CD4-positive, alpha-beta memory T cell (primary cell): ENCODE data around the gene FBN2. TPM values are rescaled to one million over a fixed set of nuclear protein-coding genes. Genes with fewer than 3 reads are reported as not detected.

Experiments used
- CTCF ChIA-PET: fragments of 350-600 bp; sonication (Branson Sonifier 250); formaldehyde crosslinking; loops from one replicate; lab custom pipeline; 2021; ENCODE audit warnings: inconsistent platforms; ENCODE audit not compliant: partially characterized antibody; lab: Charles Lee
- POLR2A ChIA-PET: fragments of 350-600 bp; sonication (Branson Sonifier 250); formaldehyde crosslinking; loops from one replicate; lab custom pipeline; 2021; ENCODE audit not compliant: partially characterized antibody; lab: Charles Lee
- DNase-seq, 5 donors: peaks; one replicate each; pipeline versions ENCODE4 v3.0.0 to v3.0.0-alpha.2; 2020 to 2022; ENCODE audit warnings: mixed read lengths in 1 of 5
- H3K27ac ChIP-seq: one replicate; pipeline ENCODE4 v1.7.0; 2013; ENCODE audit warnings: low read depth, low read length
- H3K27me3 ChIP-seq: 2 replicates; pipeline ENCODE4 v1.7.0; 2013; ENCODE audit warnings: mild to moderate bottlenecking, low read length, moderate library complexity; ENCODE audit not compliant: insufficient read depth
- H3K36me3 ChIP-seq: 2 replicates; pipeline ENCODE4 v1.7.0; 2013; ENCODE audit warnings: mild to moderate bottlenecking, low read length, moderate library complexity; ENCODE audit not compliant: insufficient read depth
- H3K4me1 ChIP-seq: 2 replicates; pipeline ENCODE4 v1.7.0; 2013; ENCODE audit warnings: mild to moderate bottlenecking, low read length, moderate library complexity; ENCODE audit not compliant: insufficient read depth
- H3K4me3 ChIP-seq, 2 donors: one replicate each; pipeline ENCODE4 v1.7.0; 2013; ENCODE audit warnings: low read length in 2 of 2, mild to moderate bottlenecking in 1 of 2
- H3K9me3 ChIP-seq, 2 donors: one replicate each; pipeline ENCODE4 v1.7.0; 2013; ENCODE audit warnings: low read length in 2 of 2, control low read depth in 1 of 2; ENCODE audit not compliant: control insufficient read depth in 1 of 2
- H3K27ac Mint-ChIP-seq, 7 donors: one replicate each; pipeline ENCODE4 v1.8.0; 2020 to 2021; ENCODE audit warnings: mixed read lengths in 7 of 7, mild to moderate bottlenecking in 6 of 7, inconsistent platforms in 3 of 7, moderate library complexity in 3 of 7
- H3K27me3 Mint-ChIP-seq, 2 donors: one replicate each; pipeline ENCODE4 v1.8.0; 2020 to 2021; ENCODE audit warnings: mixed read lengths in 2 of 2
- H3K36me3 Mint-ChIP-seq, 2 donors: one replicate each; pipeline ENCODE4 v1.8.0; 2020 to 2021; ENCODE audit warnings: mixed read lengths in 2 of 2, inconsistent platforms in 1 of 2, mild to moderate bottlenecking in 1 of 2
- H3K4me1 Mint-ChIP-seq, 4 donors: one replicate each; pipeline ENCODE4 v1.8.0; 2020 to 2021; ENCODE audit warnings: mixed read lengths in 4 of 4, mild to moderate bottlenecking in 1 of 4
- H3K4me3 Mint-ChIP-seq, 8 donors: one replicate each; pipeline ENCODE4 v1.8.0; 2020 to 2021; ENCODE audit warnings: mixed read lengths in 8 of 8, mild to moderate bottlenecking in 7 of 8, moderate library complexity in 6 of 8, inconsistent platforms in 3 of 8
- H3K9me3 Mint-ChIP-seq, 8 donors: one replicate each; pipeline ENCODE4 v1.8.0; 2020 to 2021; ENCODE audit warnings: mixed read lengths in 8 of 8, mild to moderate bottlenecking in 5 of 8, inconsistent platforms in 3 of 8, moderate library complexity in 1 of 8
- intact Hi-C: fragments of 100-400 bp; cut with micrococcal nuclease; formaldehyde crosslinking; loops from one replicate; pipeline ENCODE4 v1.15.1; 2023
- polyA plus RNA-seq, 2 donors: library from polyadenylated mRNA; unstranded; fragments of 300-500 nt; fragmentation: Illumina TruSeq; gene quantifications; one replicate each; pipeline ENCODE4 v1.2.3, GENCODE V29; 2021
- total RNA-seq, 2 experiments: library from RNA; stranded (reverse); gene quantifications; one replicate each; pipeline ENCODE4 v1.2.3, GENCODE V29; 2021

Gene FBN2
- total and polyA plus RNA-seq, 4 experiments from 2014 or later, result 0.15 to 0.30 TPM; not detected in 2

- Mint-ChIP-seq H3K27ac (no peak overlapping the region), H3K4me1 (no peaks in the 10 kb centered on the region), H3K27me3 (no peaks in the 10 kb centered on the region), H3K9me3 (peaks cover 0 to 23% (median 10%) of the 10 kb centered on the region in 8 donors), H3K36me3 (no peaks in the 10 kb centered on the region), H3K4me3 (no peak overlapping the region)
- no peaks in the 10 kb centered on the region for H3K36me3 ChIP-seq
- H3K27me3 ChIP-seq, result no peaks in the 10 kb centered on the region
- no peaks in the 10 kb centered on the region for H3K9me3 ChIP-seq
- no peaks in the 10 kb centered on the region for H3K4me1 ChIP-seq
- no peak overlapping the region for H3K4me3 ChIP-seq
- ChIA-PET CTCF (no interaction called here), POLR2A (no interaction called here)
- intact Hi-C loops, result no loop called here
- DNase-seq, result no peak
- H3K27ac ChIP-seq, result no peak overlapping the region
Measured at GRCh38 chr5:128498844-128499455, 39.1 kb downstream of the FBN2 start.

- POLR2A ChIA-PET, result no interaction called here
- Mint-ChIP-seq H3K9me3 (peaks cover 0 to 23% (median 6%) of the 10 kb centered on the region in 8 donors), H3K27me3 (no peaks in the 10 kb centered on the region), H3K4me1 (no peaks in the 10 kb centered on the region), H3K4me3 (no peak overlapping the region), H3K27ac (no peak overlapping the region), H3K36me3 (no peaks in the 10 kb centered on the region)
- H3K27ac ChIP-seq, result no peak overlapping the region
- intact Hi-C loops, result no loop called here
- no peaks in the 10 kb centered on the region for H3K27me3 ChIP-seq
- H3K36me3 ChIP-seq, result no peaks in the 10 kb centered on the region
- CTCF ChIA-PET, result no interaction called here
- H3K4me3 ChIP-seq, result no peak overlapping the region
- H3K4me1 ChIP-seq, result no peaks in the 10 kb centered on the region
- H3K9me3 ChIP-seq, result no peaks in the 10 kb centered on the region
- DNase-seq, result no peak
Measured at GRCh38 chr5:128494516-128494915, 43.5 kb downstream of the FBN2 start.

GRCh38 chr5:128493657-128494329, 44.3 kb downstream of the FBN2 start:
- Mint-ChIP-seq H3K27me3 (no peaks in the 10 kb centered on the region), H3K4me3 (no peak overlapping the region), H3K4me1 (no peaks in the 10 kb centered on the region), H3K36me3 (no peaks in the 10 kb centered on the region), H3K27ac (no peak overlapping the region), H3K9me3 (peaks cover 0 to 23% (median 6%) of the 10 kb centered on the region in 8 donors)
- ChIA-PET POLR2A (no interaction called here), CTCF (no interaction called here)
- H3K27me3 ChIP-seq, result no peaks in the 10 kb centered on the region
- no peaks in the 10 kb centered on the region for H3K36me3 ChIP-seq
- no peak for DNase-seq
- intact Hi-C loops, result no loop called here
- no peak overlapping the region for H3K27ac ChIP-seq
- no peaks in the 10 kb centered on the region for H3K4me1 ChIP-seq
- H3K9me3 ChIP-seq, result no peaks in the 10 kb centered on the region
- H3K4me3 ChIP-seq, result no peak overlapping the region

GRCh38 chr5:128491291-128491690, 46.8 kb downstream of the FBN2 start:
- H3K36me3 ChIP-seq, result no peaks in the 10 kb centered on the region
- intact Hi-C loops, result no loop called here
- no peak for DNase-seq
- no peaks in the 10 kb centered on the region for H3K4me1 ChIP-seq
- ChIA-PET POLR2A (no interaction called here), CTCF (no interaction called here)
- no peak overlapping the region for H3K4me3 Mint-ChIP-seq
- peaks cover 0 to 23% (median 6%) of the 10 kb centered on the region in 8 donors for H3K9me3 Mint-ChIP-seq
- no peak overlapping the region for H3K27ac Mint-ChIP-seq
- no peak overlapping the region for H3K27ac ChIP-seq
- no peaks in the 10 kb centered on the region for H3K4me1 Mint-ChIP-seq
- H3K27me3 Mint-ChIP-seq, result no peaks in the 10 kb centered on the region
- H3K4me3 ChIP-seq, result no peak overlapping the region
- H3K36me3 Mint-ChIP-seq, result no peaks in the 10 kb centered on the region
- H3K27me3 ChIP-seq, result no peaks in the 10 kb centered on the region
- no peaks in the 10 kb centered on the region for H3K9me3 ChIP-seq

- H3K36me3 Mint-ChIP-seq, result no peaks in the 10 kb centered on the region
Measured at GRCh38 chr5:128490761-128491160, 47.3 kb downstream of the FBN2 start.

GRCh38 chr5:128487041-128487440, 51.0 kb downstream of the FBN2 start:
- Mint-ChIP-seq H3K36me3 (no peaks in the 10 kb centered on the region), H3K4me1 (no peaks in the 10 kb centered on the region), H3K4me3 (no peak overlapping the region), H3K27me3 (no peaks in the 10 kb centered on the region), H3K27ac (no peak overlapping the region), H3K9me3 (no peaks in the 10 kb centered on the region)
- Histone ChIP-seq H3K9me3 (no peaks in the 10 kb centered on the region), H3K27ac (no peak overlapping the region), H3K36me3 (no peaks in the 10 kb centered on the region), H3K4me3 (no peak overlapping the region), H3K27me3 (no peaks in the 10 kb centered on the region), H3K4me1 (no peaks in the 10 kb centered on the region)
- ChIA-PET POLR2A (no interaction called here), CTCF (no interaction called here)
- intact Hi-C loops, result no loop called here
- DNase-seq, result no peak

More at GRCh38 chr5:128490761-128491160, 47.3 kb downstream of the FBN2 start:
- Histone ChIP-seq H3K4me3 (no peak overlapping the region), H3K4me1 (no peaks in the 10 kb centered on the region), H3K9me3 (no peaks in the 10 kb centered on the region), H3K27ac (no peak overlapping the region), H3K36me3 (no peaks in the 10 kb centered on the region), H3K27me3 (no peaks in the 10 kb centered on the region)
- ChIA-PET CTCF (no interaction called here), POLR2A (no interaction called here)
- no peak for DNase-seq
- H3K4me3 Mint-ChIP-seq, result no peak overlapping the region
- peaks cover 0 to 23% (median 6%) of the 10 kb centered on the region in 8 donors for H3K9me3 Mint-ChIP-seq
- intact Hi-C loops, result no loop called here
- no peaks in the 10 kb centered on the region for H3K27me3 Mint-ChIP-seq
- no peak overlapping the region for H3K27ac Mint-ChIP-seq
- no peaks in the 10 kb centered on the region for H3K4me1 Mint-ChIP-seq

- no peak overlapping the region for H3K4me3 Mint-ChIP-seq
- intact Hi-C loops, result no loop called here
- no peak overlapping the region for H3K27ac ChIP-seq
- CTCF ChIA-PET, result interaction anchor here (1.6 kb wide), 1 partner anchor 26 kb away, joined by 5 read pairs; no protein-coding TSS in a partner anchor
- no peaks in the 10 kb centered on the region for H3K36me3 ChIP-seq
- H3K4me3 ChIP-seq, result no peak overlapping the region
- H3K4me1 Mint-ChIP-seq, result no peaks in the 10 kb centered on the region
- no peaks in the 10 kb centered on the region for H3K27me3 Mint-ChIP-seq
- H3K27me3 ChIP-seq, result no peaks in the 10 kb centered on the region
- no peak for DNase-seq
- no peaks in the 10 kb centered on the region for H3K36me3 Mint-ChIP-seq
- H3K9me3 Mint-ChIP-seq, result no peaks in the 10 kb centered on the region
- H3K27ac Mint-ChIP-seq, result no peak overlapping the region
- no peaks in the 10 kb centered on the region for H3K4me1 ChIP-seq
- POLR2A ChIA-PET, result no interaction called here
- no peaks in the 10 kb centered on the region for H3K9me3 ChIP-seq
Measured at GRCh38 chr5:128483738-128484137, 54.3 kb downstream of the FBN2 start.
